HG03135 (cell line): ENCODE measurements around the gene GJB3.
"Not testable (repeated sequence)": the region's sequence is repeated elsewhere in the genome, so short reads cannot be mapped to it uniquely, and the experiment has no call there.

ENCODE experiments used
- ATAC-seq: cut with Tn5 transposase; IDR thresholded peaks from one replicate; pipeline ENCODE4 v1.9.1; 2021; ENCODE audit warnings: mild to moderate bottlenecking, moderate library complexity; ENCODE audit not compliant: unreplicated experiment

The GJB3 gene

DNA sequence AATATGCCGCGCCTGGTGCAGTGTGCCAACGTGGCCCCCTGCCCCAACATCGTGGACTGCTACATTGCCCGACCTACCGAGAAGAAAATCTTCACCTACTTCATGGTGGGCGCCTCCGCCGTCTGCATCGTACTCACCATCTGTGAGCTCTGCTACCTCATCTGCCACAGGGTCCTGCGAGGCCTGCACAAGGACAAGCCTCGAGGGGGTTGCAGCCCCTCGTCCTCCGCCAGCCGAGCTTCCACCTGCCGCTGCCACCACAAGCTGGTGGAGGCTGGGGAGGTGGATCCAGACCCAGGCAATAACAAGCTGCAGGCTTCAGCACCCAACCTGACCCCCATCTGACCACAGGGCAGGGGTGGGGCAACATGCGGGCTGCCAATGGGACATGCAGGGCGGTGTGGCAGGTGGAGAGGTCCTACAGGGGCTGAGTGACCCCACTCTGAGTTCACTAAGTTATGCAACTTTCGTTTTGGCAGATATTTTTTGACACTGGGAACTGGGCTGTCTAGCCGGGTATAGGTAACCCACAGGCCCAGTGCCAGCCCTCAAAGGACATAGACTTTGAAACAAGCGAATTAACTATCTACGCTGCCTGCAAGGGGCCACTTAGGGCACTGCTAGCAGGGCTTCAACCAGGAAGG, 4.3 kb downstream of the GJB3 start:
- no peak for ATAC-seq

- ATAC-seq: no peak
Measured at GRCh38 chr1:34785875-34786470, 5.0 kb downstream of the GJB3 start.

DNA sequence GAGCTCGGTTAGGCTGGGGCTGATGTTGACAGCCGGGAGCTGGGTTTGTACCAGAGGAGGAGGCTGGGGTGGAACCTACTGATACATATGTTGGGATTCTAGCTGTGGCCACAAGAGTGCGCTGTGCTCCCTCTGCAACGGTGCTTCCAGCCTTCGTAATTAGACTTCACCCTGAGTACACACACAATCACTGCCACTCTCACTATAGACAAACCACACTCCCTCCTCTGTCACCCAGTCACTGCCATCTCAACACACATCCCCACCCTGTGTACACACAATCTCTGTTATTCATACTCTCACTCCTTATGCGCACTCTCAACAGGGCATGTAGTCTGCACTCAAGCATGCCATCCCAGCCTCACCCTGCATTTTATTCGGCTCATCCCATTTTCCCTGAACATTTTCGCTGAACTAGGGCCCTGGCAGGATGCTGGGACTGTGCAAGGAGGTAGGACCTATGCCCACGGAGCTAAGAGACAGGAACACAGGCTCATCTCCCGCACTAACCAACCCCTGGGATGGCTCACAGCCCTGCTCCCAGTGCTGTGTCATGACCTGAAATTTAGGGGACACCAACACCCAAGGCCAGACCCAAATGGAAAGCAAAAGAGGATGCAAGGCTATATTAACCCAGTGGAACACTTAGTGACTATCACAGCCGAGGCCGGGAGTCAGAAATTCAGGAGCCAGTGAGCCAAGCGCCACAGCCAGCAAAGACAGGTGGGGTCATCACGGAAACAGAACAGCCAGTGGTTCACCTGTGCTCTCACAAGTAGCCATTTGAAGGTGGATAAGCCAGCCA, 5.7 kb downstream of the GJB3 start:
- ATAC-seq: peak; percentile 65

GRCh38 chr1:34787461-34788420, 6.7 kb downstream of the GJB3 start:
- no peak for ATAC-seq

- ATAC-seq: no peak
Measured at GRCh38 chr1:34790985-34791384, 10.0 kb downstream of the GJB3 start.

DNA sequence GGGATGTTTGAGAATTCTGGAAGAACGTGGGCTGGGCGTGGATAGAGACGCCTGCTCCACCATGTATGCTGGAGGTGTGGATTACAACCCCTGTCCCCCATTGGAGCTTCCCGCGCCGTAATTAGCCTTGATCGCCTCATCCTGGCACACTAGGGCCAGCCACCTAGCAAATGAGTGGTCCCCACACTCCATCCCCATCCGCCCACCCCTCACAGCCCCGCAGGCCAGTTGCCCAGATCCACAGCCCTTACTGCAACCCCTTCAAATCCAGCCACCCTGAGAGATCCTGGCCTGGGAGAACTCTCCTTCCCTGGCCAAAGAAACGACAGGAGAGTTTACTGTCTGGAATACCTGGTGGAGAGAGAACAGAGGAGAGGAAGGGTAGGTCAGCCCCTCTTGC, 11.4 kb downstream of the GJB3 start:
- ATAC-seq: no peak

DNA sequence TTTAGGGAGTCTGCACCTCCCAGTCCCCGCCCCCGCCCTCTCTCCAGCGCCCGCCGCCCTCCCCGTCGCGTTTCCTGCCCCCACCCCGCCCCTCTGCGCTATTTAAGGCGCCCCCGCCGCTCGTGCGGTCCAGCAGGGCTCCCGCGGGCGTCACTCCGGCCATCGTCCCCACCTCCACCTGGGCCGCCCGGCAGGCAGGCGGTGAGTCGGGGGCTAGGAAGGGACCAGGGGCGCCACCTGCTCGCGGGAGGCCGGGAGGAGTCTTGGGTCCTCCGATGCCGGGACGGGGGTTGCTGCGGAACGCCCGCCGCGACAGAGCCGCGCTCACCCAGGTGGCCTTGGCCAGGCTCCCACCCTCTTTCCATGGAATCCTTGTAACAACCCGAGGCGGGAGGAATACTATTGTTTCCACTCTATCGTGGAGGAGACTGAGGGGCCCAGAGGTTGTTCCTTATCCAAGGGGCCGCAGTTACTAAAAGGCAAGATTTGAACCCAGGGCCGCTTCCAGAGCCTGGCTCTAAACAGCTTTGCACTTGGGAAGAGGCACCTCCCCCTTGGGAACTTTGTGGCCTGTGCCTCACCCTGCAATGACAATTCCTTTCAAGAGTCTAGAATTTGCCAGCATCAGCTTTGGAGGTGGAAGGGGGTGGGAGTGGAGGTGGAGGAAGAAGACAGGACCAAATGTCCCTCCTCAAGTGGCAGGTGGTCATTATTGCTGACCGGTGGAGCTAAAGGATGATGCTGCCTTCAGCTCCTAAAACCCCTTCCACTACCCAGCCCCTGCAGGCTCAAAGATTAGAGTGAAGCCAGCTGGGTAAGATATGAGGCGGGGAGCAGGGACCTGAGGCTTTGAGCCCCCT, 12.1 kb downstream of the GJB3 start, which contains the start of gene GJA4:
TSS of gene GJA4 (plus strand) at position 132 of the 860 bp plus-strand sequence. CDS start 1,215 bp downstream, outside the sequence.
- no peak for ATAC-seq

- no peak for ATAC-seq
Measured at GRCh38 chr1:34794001-34794789, 13.2 kb downstream of the GJB3 start.

DNA sequence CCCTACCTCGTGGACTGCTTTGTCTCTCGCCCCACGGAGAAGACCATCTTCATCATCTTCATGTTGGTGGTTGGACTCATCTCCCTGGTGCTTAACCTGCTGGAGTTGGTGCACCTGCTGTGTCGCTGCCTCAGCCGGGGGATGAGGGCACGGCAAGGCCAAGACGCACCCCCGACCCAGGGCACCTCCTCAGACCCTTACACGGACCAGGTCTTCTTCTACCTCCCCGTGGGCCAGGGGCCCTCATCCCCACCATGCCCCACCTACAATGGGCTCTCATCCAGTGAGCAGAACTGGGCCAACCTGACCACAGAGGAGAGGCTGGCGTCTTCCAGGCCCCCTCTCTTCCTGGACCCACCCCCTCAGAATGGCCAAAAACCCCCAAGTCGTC, 13.8 kb downstream of the GJB3 start:
- no peak for ATAC-seq

DNA sequence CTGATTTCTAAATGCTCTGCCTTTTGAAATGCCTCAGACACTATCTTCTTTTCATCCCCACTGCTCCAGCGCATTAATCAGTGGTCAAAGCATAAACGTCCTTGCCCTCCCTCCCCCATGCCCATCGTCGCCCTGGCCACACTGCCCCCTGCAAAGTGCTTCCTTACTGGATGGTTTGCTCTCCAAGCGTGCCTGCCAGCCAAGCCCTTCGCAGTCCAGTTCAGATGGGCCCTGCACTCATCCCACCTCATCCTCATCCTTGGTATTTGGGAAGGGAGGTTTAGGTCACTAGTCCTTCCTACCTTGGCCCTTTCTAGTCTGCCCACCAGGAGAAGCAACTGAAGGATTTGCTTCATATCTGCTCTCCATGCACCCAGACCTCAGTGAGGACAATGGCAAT, 14.9 kb downstream of the GJB3 start:
- no peak for ATAC-seq

- no peak for ATAC-seq
Measured at GRCh38 chr1:34796990-34797389, 16.0 kb downstream of the GJB3 start.

DNA sequence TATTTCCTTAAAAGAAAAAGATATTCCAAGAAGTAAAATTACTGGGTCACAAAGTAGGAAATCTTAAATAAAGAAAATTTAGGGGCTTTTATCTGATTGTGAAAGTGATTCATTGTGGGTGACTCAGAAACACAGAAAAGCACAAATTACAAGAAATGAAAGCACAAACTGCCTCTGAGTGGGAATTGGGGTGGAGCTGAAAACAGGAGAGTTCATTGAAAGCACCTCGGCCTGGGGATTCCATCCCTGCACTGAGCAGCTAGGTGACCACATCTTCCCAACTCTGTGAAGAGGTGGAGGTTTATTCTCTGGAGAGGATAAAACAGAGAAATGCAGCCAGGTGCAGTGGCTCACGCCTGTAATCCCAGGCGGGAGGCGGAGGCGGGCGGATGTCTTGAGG, 19.2 kb downstream of the GJB3 start:
- no peak for ATAC-seq

DNA sequence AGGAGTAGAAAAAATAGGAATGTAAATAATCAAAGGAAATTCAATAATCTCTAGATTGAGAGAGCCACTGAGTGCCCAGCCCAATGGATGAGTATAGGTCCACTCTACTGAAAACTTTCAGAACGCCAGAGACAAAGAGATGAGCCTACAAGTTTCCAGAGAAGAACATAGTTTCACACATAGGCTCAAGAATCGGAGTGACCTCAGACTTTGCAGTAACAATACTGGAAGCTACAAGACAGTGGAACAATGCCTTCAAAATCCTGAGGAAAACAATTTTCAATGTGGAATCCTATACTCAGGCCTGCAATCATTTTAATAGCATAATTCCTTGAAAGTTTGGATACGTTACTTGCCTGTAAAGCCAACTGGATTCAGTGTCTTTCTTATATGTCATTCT, 22.8 kb downstream of the GJB3 start:
- ATAC-seq: no peak

DNA sequence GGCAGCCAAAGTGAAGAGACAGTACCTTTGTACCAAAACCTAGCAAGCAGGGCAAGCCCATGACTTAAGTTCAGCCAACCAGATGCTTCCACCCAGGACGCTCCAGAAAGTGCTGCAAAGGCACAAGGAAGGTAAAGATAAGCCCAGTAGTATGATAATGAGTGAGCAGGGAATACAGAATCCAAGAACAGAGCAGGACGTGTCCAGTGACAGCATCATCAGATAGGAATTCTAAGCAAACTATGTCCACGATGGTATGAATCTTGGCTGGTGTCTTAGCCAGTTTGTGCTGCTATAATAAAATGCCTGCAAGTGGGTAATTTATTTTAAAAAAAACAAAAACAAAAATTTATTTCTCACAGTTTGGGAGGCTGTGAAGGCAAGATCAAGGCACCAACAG, 25.4 kb downstream of the GJB3 start:
- no peak for ATAC-seq

DNA sequence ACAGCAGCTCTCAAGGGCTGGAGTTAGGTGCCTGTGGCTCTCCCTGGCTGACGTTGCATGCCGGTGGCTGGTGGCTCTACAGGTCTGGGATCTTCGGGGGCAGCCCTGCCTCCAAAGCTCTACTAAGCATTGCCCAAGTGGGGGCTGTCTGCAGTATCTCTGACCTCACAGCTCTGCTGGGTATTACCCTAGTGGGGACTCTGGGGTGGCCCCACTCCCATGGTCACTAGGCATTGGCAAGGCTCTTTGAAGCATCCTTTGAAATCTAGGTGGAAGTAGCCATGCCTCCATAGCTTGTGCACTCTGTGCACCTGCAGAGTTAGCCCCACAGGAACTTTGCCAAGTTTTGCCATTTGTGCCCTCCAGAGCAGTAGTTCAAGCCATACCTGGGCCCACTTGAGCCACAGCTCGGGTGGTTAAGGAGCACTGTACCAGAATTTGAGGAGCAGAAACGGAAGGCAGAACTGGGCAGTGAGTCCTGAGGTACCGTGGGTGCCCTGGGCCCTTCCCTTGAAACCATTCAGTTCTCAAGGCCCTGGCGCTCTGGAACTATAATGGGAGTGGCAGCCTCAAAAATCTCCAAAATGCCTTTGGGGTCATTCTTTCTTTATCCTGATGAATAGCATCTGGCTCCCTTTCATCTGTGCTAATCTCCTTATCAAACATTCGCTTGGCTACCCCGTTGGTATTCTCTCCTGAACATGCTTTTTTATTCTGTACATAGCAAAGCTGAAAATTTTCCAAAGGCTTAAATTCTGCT, 27.2 kb downstream of the GJB3 start:
- no peak for ATAC-seq

- not testable (repeated sequence) for ATAC-seq
Measured at GRCh38 chr1:34810781-34811180, 29.8 kb downstream of the GJB3 start.

DNA sequence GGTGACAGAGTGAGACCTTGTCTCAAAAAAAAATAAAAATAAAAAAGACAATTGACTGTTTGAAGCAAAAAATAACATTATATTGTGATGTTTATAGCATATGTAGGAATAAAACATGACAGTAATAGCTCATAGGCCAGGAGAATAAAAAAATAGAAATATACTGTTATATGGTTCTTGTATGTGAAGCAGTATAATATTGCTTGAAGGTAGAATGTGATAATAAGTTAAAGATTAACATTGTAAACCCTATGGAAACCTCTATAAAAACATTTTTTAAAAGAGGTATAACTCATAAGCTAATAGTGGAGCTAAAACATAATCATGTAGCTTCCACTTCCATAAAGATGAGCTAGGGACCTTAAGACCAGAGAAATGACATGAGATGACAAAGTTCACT, 35.3 kb downstream of the GJB3 start:
- ATAC-seq: no peak

DNA sequence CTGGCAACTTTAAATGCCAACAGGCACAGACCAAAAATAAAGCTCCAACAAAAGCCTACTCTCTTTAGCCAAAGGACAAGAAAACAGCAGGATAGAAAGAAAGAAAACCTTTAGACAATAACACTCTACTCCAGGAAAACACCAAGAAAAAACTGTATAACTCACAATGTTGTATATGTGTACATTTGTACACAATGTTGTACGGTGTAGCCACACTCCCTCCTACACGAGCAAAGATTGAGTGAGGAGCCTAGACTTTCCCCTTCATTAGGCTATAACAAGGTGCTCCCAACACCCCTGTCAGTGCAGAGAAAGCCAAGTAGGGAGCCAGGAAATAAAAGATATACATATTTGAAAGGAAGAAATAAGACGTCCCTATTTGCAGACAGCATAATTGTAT, 35.8 kb downstream of the GJB3 start:
- no peak for ATAC-seq
